BLaER1 treated with 17β-estradiol and CSF1 and Interleukin-3, amounts not matched to agents 10 nM and 100 nM (cell line): ENCODE results near the gene RFFL.
A peak's percentile ranks its signal among the peaks of the same experiment; 100 is the strongest.

Experiments used
- H3K27ac ChIP-seq, 11 experiments: shearing (Covaris generic); formaldehyde crosslinking; 2 replicates each; pipeline ENCODE4 v1.8.1; 2022
- H3K27me3 ChIP-seq, 11 experiments: shearing (Covaris generic); formaldehyde crosslinking; 2 replicates each; pipeline ENCODE4 v1.8.1; 2022
- H3K36me3 ChIP-seq, 11 experiments: shearing (Covaris generic); formaldehyde crosslinking; 2 replicates each; pipeline ENCODE4 v1.8.1; 2022
- H3K4me1 ChIP-seq, 10 experiments: shearing (Covaris generic); formaldehyde crosslinking; 2 replicates each; pipeline ENCODE4 v1.8.1; 2022
- H3K4me2 ChIP-seq, 11 experiments: shearing (Covaris generic); formaldehyde crosslinking; 2 replicates each; pipeline ENCODE4 v1.8.1; 2022
- H3K4me3 ChIP-seq, 10 experiments: shearing (Covaris generic); formaldehyde crosslinking; 2 replicates each; pipeline ENCODE4 v1.8.1; 2022
- H3K9ac ChIP-seq, 11 experiments: shearing (Covaris generic); formaldehyde crosslinking; 2 replicates each; pipeline ENCODE4 v1.8.1; 2022
- H3K9me3 ChIP-seq, 11 experiments: shearing (Covaris generic); formaldehyde crosslinking; replicated peaks in 1 of 11; 2 replicates each; pipeline ENCODE4 v1.8.1; 2022
- H4K20me1 ChIP-seq, 11 experiments: shearing (Covaris generic); formaldehyde crosslinking; 2 replicates each; pipeline ENCODE4 v1.8.1; 2022
- Cebpa-rat ChIP-seq, 11 experiments: shearing (Covaris generic); IDR thresholded peaks; 2 replicates each; pipeline ENCODE4 v1.8.1; 2022

Gene RFFL

GRCh38 chr17:35086931-35087573, 23.5 kb upstream of the RFFL start:
- peaks cover 0 to 14% (median 0%) of the 10 kb centered on the region in 11 experiments; a peak in 2 of 22 replicates for H3K36me3 ChIP-seq
- peak overlapping the region; percentile 78 to 99 (median 90) for H3K4me2 ChIP-seq
- peak overlapping the region in 8 of 11 experiments; percentile 92 to 95 (median 94); a peak in 12 of 22 replicates for H3K9ac ChIP-seq
- H3K27ac ChIP-seq = peak overlapping the region in 3 of 11 experiments; percentile 89 to 97 (median 92); a peak in 8 of 22 replicates
- no peaks in the 10 kb centered on the region for H3K9me3 ChIP-seq
- TF ChIP-seq Cebpa-rat (IDR thresholded peaks at IDR 0.05) = no peak
- no peaks in the 10 kb centered on the region; a peak in 2 of 22 replicates for H3K27me3 ChIP-seq
- H3K4me1 ChIP-seq = peaks cover 25 to 71% (median 45%) of the 10 kb centered on the region in 10 experiments
- peaks cover 0 to 24% (median 2%) of the 10 kb centered on the region in 11 experiments; a peak in 8 of 22 replicates for H4K20me1 ChIP-seq
- peak overlapping the region in 8 of 10 experiments; percentile 84 to 100 (median 96); a peak in 12 of 20 replicates for H3K4me3 ChIP-seq

- Histone ChIP-seq H3K36me3 (peaks cover 0 to 14% (median 0%) of the 10 kb centered on the region in 11 experiments; a peak in 2 of 22 replicates), H3K9me3 (no peaks in the 10 kb centered on the region), H3K4me3 (no peak overlapping the region; a peak in 1 of 20 replicates), H4K20me1 (peaks cover 0 to 26% (median 5%) of the 10 kb centered on the region in 11 experiments; a peak in 8 of 22 replicates), H3K27me3 (no peaks in the 10 kb centered on the region; a peak in 2 of 22 replicates), H3K9ac (no peak overlapping the region), H3K4me1 (peaks cover 28 to 80% (median 53%) of the 10 kb centered on the region in 10 experiments), H3K27ac (no peak overlapping the region; a peak in 1 of 22 replicates), H3K4me2 (peak overlapping the region in 7 of 11 experiments; percentile 11 to 95 (median 89); a peak in 13 of 22 replicates)
- no peak for TF ChIP-seq Cebpa-rat (IDR thresholded peaks at IDR 0.05)
Observed at GRCh38 chr17:35086164-35086563, 22.7 kb upstream of the RFFL start.

DNA sequence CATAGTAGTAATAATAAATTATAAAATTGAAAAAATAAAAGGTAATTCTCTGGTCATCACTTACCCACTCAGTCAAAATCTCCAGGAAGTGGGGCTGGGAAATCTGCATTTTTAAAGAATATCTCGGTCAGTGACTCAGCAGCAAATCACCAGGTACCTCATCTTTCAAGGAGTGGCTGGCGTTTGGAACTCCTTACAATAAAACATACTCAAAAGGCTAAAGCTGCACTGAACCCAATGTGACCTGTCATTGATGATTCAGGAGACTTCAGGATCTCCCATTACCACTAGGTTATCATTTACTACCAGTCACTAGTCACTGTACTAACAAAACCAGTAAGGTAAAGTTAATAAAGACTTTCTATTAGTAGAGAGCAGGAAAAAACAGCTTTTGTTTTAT, 21.5 kb upstream of the RFFL start:
- H4K20me1 ChIP-seq = peaks cover 0 to 35% (median 5%) of the 10 kb centered on the region in 11 experiments; a peak in 8 of 22 replicates
- peaks cover 35 to 82% (median 54%) of the 10 kb centered on the region in 10 experiments for H3K4me1 ChIP-seq
- H3K9me3 ChIP-seq = no peaks in the 10 kb centered on the region
- no peak overlapping the region for H3K9ac ChIP-seq
- H3K4me3 ChIP-seq = no peak overlapping the region
- H3K36me3 ChIP-seq = peaks cover 0 to 14% (median 0%) of the 10 kb centered on the region in 11 experiments; a peak in 2 of 22 replicates
- no peaks in the 10 kb centered on the region; a peak in 2 of 22 replicates for H3K27me3 ChIP-seq
- peak overlapping the region in 5 of 11 experiments; percentile 1 to 95 (median 90); a peak in 5 of 22 replicates for H3K4me2 ChIP-seq
- no peak for TF ChIP-seq Cebpa-rat (IDR thresholded peaks at IDR 0.05)
- H3K27ac ChIP-seq = no peak overlapping the region

GRCh38 chr17:35083071-35083470, 19.6 kb upstream of the RFFL start:
- H3K9me3 ChIP-seq = no peaks in the 10 kb centered on the region
- H3K4me3 ChIP-seq = no peak overlapping the region
- no peaks in the 10 kb centered on the region; a peak in 1 of 22 replicates for H3K27me3 ChIP-seq
- peak overlapping the region in 3 of 11 experiments; percentile 66 to 71 (median 70); a peak in 4 of 22 replicates for H3K4me2 ChIP-seq
- H3K4me1 ChIP-seq = peaks cover 24 to 86% (median 55%) of the 10 kb centered on the region in 10 experiments
- peaks cover 0 to 40% (median 5%) of the 10 kb centered on the region in 11 experiments; a peak in 9 of 22 replicates for H4K20me1 ChIP-seq
- H3K36me3 ChIP-seq = peaks cover 0 to 29% (median 0%) of the 10 kb centered on the region in 11 experiments; a peak in 3 of 22 replicates
- H3K27ac ChIP-seq = no peak overlapping the region
- TF ChIP-seq Cebpa-rat (IDR thresholded peaks at IDR 0.05) = no peak
- no peak overlapping the region for H3K9ac ChIP-seq

- Histone ChIP-seq H3K4me1 (peaks cover 14 to 85% (median 47%) of the 10 kb centered on the region in 10 experiments), H3K4me2 (peak overlapping the region in 7 of 11 experiments; percentile 7 to 71 (median 51); a peak in 10 of 22 replicates), H3K27me3 (no peaks in the 10 kb centered on the region), H4K20me1 (peaks cover 0 to 45% (median 5%) of the 10 kb centered on the region in 11 experiments; a peak in 9 of 22 replicates), H3K9ac (no peak overlapping the region), H3K9me3 (no peaks in the 10 kb centered on the region), H3K27ac (no peak overlapping the region), H3K36me3 (peaks cover 0 to 29% (median 0%) of the 10 kb centered on the region in 11 experiments; a peak in 3 of 22 replicates), H3K4me3 (no peak overlapping the region)
- TF ChIP-seq Cebpa-rat (IDR thresholded peaks at IDR 0.05) = no peak
Observed at GRCh38 chr17:35082073-35082657, 18.7 kb upstream of the RFFL start.

GRCh38 chr17:35081638-35082037, 18.1 kb upstream of the RFFL start:
- Histone ChIP-seq H4K20me1 (peaks cover 0 to 47% (median 5%) of the 10 kb centered on the region in 11 experiments; a peak in 9 of 22 replicates), H3K9ac (no peak overlapping the region), H3K36me3 (peaks cover 0 to 29% (median 0%) of the 10 kb centered on the region in 11 experiments; a peak in 3 of 22 replicates), H3K4me3 (no peak overlapping the region), H3K27me3 (no peaks in the 10 kb centered on the region), H3K4me1 (peaks cover 11 to 82% (median 42%) of the 10 kb centered on the region in 10 experiments), H3K9me3 (no peaks in the 10 kb centered on the region), H3K27ac (peak overlapping the region in 3 of 11 experiments; percentile 31 to 48 (median 46); a peak in 2 of 22 replicates), H3K4me2 (peak overlapping the region in 5 of 11 experiments; percentile 30 to 71 (median 66); a peak in 8 of 22 replicates)
- TF ChIP-seq Cebpa-rat (IDR thresholded peaks at IDR 0.05) = no peak

GRCh38 chr17:35080536-35080935, 17.0 kb upstream of the RFFL start:
- no peak for TF ChIP-seq Cebpa-rat (IDR thresholded peaks at IDR 0.05)
- H3K9ac ChIP-seq = peak overlapping the region in 3 of 11 experiments; percentile 5 to 53 (median 26); a peak in 3 of 22 replicates
- no peaks in the 10 kb centered on the region for H3K9me3 ChIP-seq
- H3K4me1 ChIP-seq = peaks cover 11 to 79% (median 42%) of the 10 kb centered on the region in 10 experiments
- peaks cover 0 to 46% (median 3%) of the 10 kb centered on the region in 11 experiments; a peak in 10 of 22 replicates for H4K20me1 ChIP-seq
- peak overlapping the region; percentile 29 to 72 (median 48) for H3K4me2 ChIP-seq
- H3K36me3 ChIP-seq = peaks cover 0 to 29% (median 0%) of the 10 kb centered on the region in 11 experiments; a peak in 3 of 22 replicates
- H3K27ac ChIP-seq = peak overlapping the region in 10 of 11 experiments; percentile 3 to 64 (median 44); a peak in 17 of 22 replicates
- H3K4me3 ChIP-seq = no peak overlapping the region
- no peaks in the 10 kb centered on the region for H3K27me3 ChIP-seq

DNA sequence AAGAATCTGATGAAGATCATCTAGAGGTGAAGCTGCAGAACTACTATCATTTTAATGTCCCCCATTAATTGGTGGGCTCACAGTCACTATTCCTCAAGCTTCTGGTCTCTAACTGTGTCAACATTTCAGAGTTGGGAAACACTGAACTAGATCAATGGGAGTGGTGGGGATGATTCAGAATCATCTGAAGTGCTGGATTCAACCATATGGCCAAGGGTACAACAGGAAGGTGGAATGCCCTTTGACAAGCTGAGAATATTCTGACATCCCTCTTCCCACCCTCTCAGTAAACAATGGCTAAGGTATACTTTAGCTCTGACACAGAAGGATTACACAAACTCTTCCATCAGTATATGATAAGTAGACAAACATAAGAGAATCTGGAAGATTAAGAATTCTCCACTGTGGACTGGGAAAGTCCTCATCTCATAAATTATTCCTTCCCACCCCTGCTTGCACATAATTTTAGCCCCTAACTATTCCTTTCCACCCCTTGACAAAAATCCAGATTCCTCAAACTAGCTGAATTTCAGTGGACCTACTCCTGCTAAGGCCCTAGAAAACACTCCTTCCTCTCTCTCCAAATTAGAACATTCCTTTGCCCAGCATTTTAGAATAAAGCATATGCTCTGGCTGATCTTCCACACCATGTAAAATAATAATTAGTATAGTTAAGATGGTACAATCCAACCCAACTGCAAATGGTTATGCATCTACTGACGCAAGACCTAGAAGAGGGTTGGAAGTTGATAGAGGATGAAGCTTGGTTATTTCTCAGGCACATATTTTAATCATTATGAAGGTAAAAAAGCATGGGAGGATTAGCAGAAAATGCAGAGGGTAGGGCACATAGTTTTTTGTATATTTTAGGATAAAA, 16.3 kb upstream of the RFFL start:
- no peak overlapping the region for H3K4me3 ChIP-seq
- H3K9me3 ChIP-seq = no peaks in the 10 kb centered on the region
- H3K4me1 ChIP-seq = peaks cover 11 to 79% (median 49%) of the 10 kb centered on the region in 10 experiments
- H4K20me1 ChIP-seq = peaks cover 0 to 54% (median 0%) of the 10 kb centered on the region in 11 experiments; a peak in 9 of 22 replicates
- H3K9ac ChIP-seq = peak overlapping the region in 1 of 11 experiments; percentile 53; a peak in 1 of 22 replicates
- peak overlapping the region; percentile 29 to 72 (median 48) for H3K4me2 ChIP-seq
- H3K27me3 ChIP-seq = no peaks in the 10 kb centered on the region
- no peak for TF ChIP-seq Cebpa-rat (IDR thresholded peaks at IDR 0.05)
- H3K27ac ChIP-seq = peak overlapping the region in 7 of 11 experiments; percentile 3 to 64 (median 48); a peak in 12 of 22 replicates
- peaks cover 0 to 27% (median 0%) of the 10 kb centered on the region in 11 experiments; a peak in 3 of 22 replicates for H3K36me3 ChIP-seq
